ENCODE data around the gene P2RY14.
"Not testable (repeated sequence)": the region's sequence is repeated elsewhere in the genome, so short reads cannot be mapped to it uniquely, and the experiment has no call there.

Gene P2RY14

GRCh38 chr3:151265166-151265565, 13.2 kb downstream of the P2RY14 start:
- no peak for DNase-seq (ENCODE audit: insufficient read length, low spot score)
- FAIRE-seq = no peak

GRCh38 chr3:151264605-151265004, 13.7 kb downstream of the P2RY14 start:
- FAIRE-seq (no peak), DNase-seq (ENCODE audit: insufficient read length, low spot score) (no peak)

- DNase-seq (ENCODE audit: insufficient read length, low spot score) (no peak), FAIRE-seq (no peak)
Measured at GRCh38 chr3:151262871-151263525, 15.3 kb downstream of the P2RY14 start.

GRCh38 chr3:151259664-151260063, 18.7 kb downstream of the P2RY14 start:
- FAIRE-seq = no peak
- no peak for DNase-seq (ENCODE audit: insufficient read length, low spot score)

GRCh38 chr3:151256749-151257148, 21.6 kb downstream of the P2RY14 start:
- FAIRE-seq = no peak
- no peak for DNase-seq (ENCODE audit: insufficient read length, low spot score)

GRCh38 chr3:151248772-151249337, 29.5 kb downstream of the P2RY14 start:
- no peak for FAIRE-seq

GRCh38 chr3:151242006-151242405, 36.3 kb downstream of the P2RY14 start:
- not testable (repeated sequence) for DNase-seq (ENCODE audit: insufficient read length, low spot score); FAIRE-seq

More at GRCh38 chr3:151248772-151249337, 29.5 kb downstream of the P2RY14 start:
- DNase-seq (ENCODE audit: insufficient read length, low spot score) = no peak

GRCh38 chr3:151236736-151237135, 41.6 kb downstream of the P2RY14 start:
- DNase-seq (ENCODE audit: insufficient read length, low spot score) (no peak), FAIRE-seq (no peak)

- FAIRE-seq (no peak), DNase-seq (ENCODE audit: insufficient read length, low spot score) (no peak)
Measured at GRCh38 chr3:151236316-151236715, 42.0 kb downstream of the P2RY14 start.

- no peak for DNase-seq (ENCODE audit: insufficient read length, low spot score)
- FAIRE-seq = no peak
Measured at GRCh38 chr3:151234825-151235224, 43.5 kb downstream of the P2RY14 start.

GRCh38 chr3:151232991-151233390, 45.4 kb downstream of the P2RY14 start:
- FAIRE-seq = no peak
- no peak for DNase-seq (ENCODE audit: insufficient read length, low spot score)

- FAIRE-seq; DNase-seq (ENCODE audit: insufficient read length, low spot score): not testable (repeated sequence)
Measured at GRCh38 chr3:151232403-151232802, 45.9 kb downstream of the P2RY14 start.

- no peak for DNase-seq (ENCODE audit: insufficient read length, low spot score)
- FAIRE-seq = no peak
Measured at GRCh38 chr3:151230646-151231045, 47.7 kb downstream of the P2RY14 start.

GRCh38 chr3:151228666-151229040, 49.7 kb downstream of the P2RY14 start:
- peak; percentile 74 for FAIRE-seq
- DNase-seq (ENCODE audit: insufficient read length, low spot score) = no peak

GRCh38 chr3:151227807-151228665, 50.3 kb downstream of the P2RY14 start:
- peak; percentile 73 for DNase-seq (ENCODE audit: insufficient read length, low spot score)

GRCh38 chr3:151227266-151227806, 51.0 kb downstream of the P2RY14 start:
- FAIRE-seq (peak; percentile 4), DNase-seq (ENCODE audit: insufficient read length, low spot score) (no peak)

More at GRCh38 chr3:151227807-151228665, 50.3 kb downstream of the P2RY14 start:
- no peak for FAIRE-seq

- DNase-seq (ENCODE audit: insufficient read length, low spot score) (no peak), FAIRE-seq (no peak)
Measured at GRCh38 chr3:151226825-151227224, 51.5 kb downstream of the P2RY14 start.

- FAIRE-seq (no peak), DNase-seq (ENCODE audit: insufficient read length, low spot score) (peak; percentile 41)
Measured at GRCh38 chr3:151226088-151226563, 52.2 kb downstream of the P2RY14 start.

- FAIRE-seq = no peak
Measured at GRCh38 chr3:151225040-151225975, 53.0 kb downstream of the P2RY14 start.

GRCh38 chr3:151224268-151224866, 54.0 kb downstream of the P2RY14 start:
- FAIRE-seq (no peak), DNase-seq (ENCODE audit: insufficient read length, low spot score) (no peak)

More at GRCh38 chr3:151225040-151225975, 53.0 kb downstream of the P2RY14 start:
- DNase-seq (ENCODE audit: insufficient read length, low spot score) = no peak

Measured in HTR-8/SVneo (cell line).